Liver (tissue), 9 donors: ENCODE results near the gene PRDM1. TPM values are rescaled to one million over a fixed set of nuclear protein-coding genes. Genes with fewer than 3 reads are reported as not detected.

ENCODE experiments used
- DNase-seq: peaks from one replicate; pipeline ENCODE4 v3.0.0-alpha.2; 2017; ENCODE audit warnings: low spot score
- H3K27ac ChIP-seq, 2 donors: one replicate each; pipeline ENCODE4 v1.7.0; 2013; ENCODE audit warnings: inconsistent platforms in 2 of 2, low read length in 2 of 2, control low read depth in 1 of 2, low read depth in 1 of 2, mild to moderate bottlenecking in 1 of 2
- H3K27me3 ChIP-seq, 4 donors: one replicate each; pipeline versions ENCODE4 v1.6.1 to v1.7.0; 2013; ENCODE audit warnings: low read length in 3 of 4, inconsistent platforms in 1 of 4, mild to moderate bottlenecking in 1 of 4, moderate library complexity in 1 of 4; ENCODE audit not compliant: control insufficient read depth in 4 of 4, insufficient read depth in 4 of 4
- H3K36me3 ChIP-seq, 4 donors: one replicate each; pipeline versions ENCODE4 v1.6.1 to v1.7.0; 2013; ENCODE audit warnings: low read length in 3 of 4, mild to moderate bottlenecking in 3 of 4, low read depth in 1 of 4, moderate library complexity in 1 of 4; ENCODE audit not compliant: control insufficient read depth in 4 of 4, insufficient read depth in 3 of 4
- H3K4me1 ChIP-seq, 4 donors: one replicate each; pipeline versions ENCODE4 v1.6.1 to v1.7.0; 2013; ENCODE audit warnings: low read length in 3 of 4, mild to moderate bottlenecking in 3 of 4, moderate library complexity in 1 of 4; ENCODE audit not compliant: control insufficient read depth in 4 of 4, insufficient read depth in 4 of 4
- H3K4me3 ChIP-seq, 3 donors: one replicate each; pipeline versions ENCODE4 v1.6.1 to v1.7.0; 2013; ENCODE audit warnings: low read length in 3 of 3, control low read depth in 1 of 3, low read depth in 1 of 3, mild to moderate bottlenecking in 1 of 3
- H3K9ac ChIP-seq, 2 donors: one replicate each; pipeline ENCODE4 v1.7.0; 2013; ENCODE audit warnings: low read length in 2 of 2, mild to moderate bottlenecking in 2 of 2, moderate library complexity in 2 of 2, control low read depth in 1 of 2, low read depth in 1 of 2
- H3K9me3 ChIP-seq, 4 donors: one replicate each; pipeline versions ENCODE4 v1.6.1 to v1.7.0; 2013; ENCODE audit warnings: low read length in 3 of 4; ENCODE audit not compliant: control insufficient read depth in 4 of 4
- EGR1 ChIP-seq, 2 donors: IDR thresholded peaks; 2 replicates each; pipeline ENCODE4 v1.6.1; 2016 to 2018; ENCODE audit warnings: antibody characterized with exemption in 2 of 2, low read depth in 2 of 2
- FOXA1 ChIP-seq: IDR thresholded peaks from 2 replicates; pipeline ENCODE4 v1.6.1; 2016; ENCODE audit warnings: antibody characterized with exemption
- FOXA2 ChIP-seq: IDR thresholded peaks from 2 replicates; pipeline ENCODE4 v1.6.1; 2016; ENCODE audit warnings: antibody characterized with exemption
- GABPA ChIP-seq, 2 donors: IDR thresholded peaks in 1 of 2; conservative IDR thresholded peaks in 1 of 2; 2 replicates each; pipeline ENCODE4 v1.6.1; 2016; ENCODE audit warnings: antibody characterized with exemption in 2 of 2, mild to moderate bottlenecking in 1 of 2, moderate library complexity in 1 of 2
- HNF4A ChIP-seq, 2 donors: conservative IDR thresholded peaks; 2 replicates each; pipeline ENCODE4 v1.6.1; 2016; ENCODE audit warnings: antibody characterized with exemption in 2 of 2, mild to moderate bottlenecking in 2 of 2
- HNF4G ChIP-seq: IDR thresholded peaks from 2 replicates; pipeline ENCODE4 v1.6.1; 2016; ENCODE audit warnings: antibody characterized with exemption
- NR2F2 ChIP-seq: IDR thresholded peaks from 2 replicates; pipeline ENCODE4 v1.6.1; 2016; ENCODE audit warnings: antibody characterized with exemption
- RAD21 ChIP-seq, 2 donors: IDR thresholded peaks; 2 replicates each; pipeline ENCODE4 v1.6.1; 2016; ENCODE audit warnings: antibody characterized with exemption in 2 of 2, mild to moderate bottlenecking in 2 of 2
- RXRA ChIP-seq, 2 donors: IDR thresholded peaks; 2 replicates each; pipeline ENCODE4 v1.6.1; 2017 to 2018; ENCODE audit warnings: antibody characterized with exemption in 2 of 2, mild to moderate bottlenecking in 1 of 2
- WGBS: extraction: QIAGEN DNeasy Blood & Tissue Kit; methylation state at CpG from one replicate; pipeline ENCODE4 v1.1.7; 2013; 5-methylcytosine and 5-hydroxymethylcytosine counted together
- polyA plus RNA-seq, 2 donors: library from polyadenylated mRNA; stranded (reverse) in 1 of 2; unstranded in 1 of 2; fragments of 200-250 nt in 1 of 2; fragments of >200 nt in 1 of 2; fragmentation: Nextera tagmentation in 1 of 2; extraction: Ambion mirVana in 1 of 2; gene quantifications; one replicate each; pipeline versions ENCODE4 v1.2.1 to v1.2.3, GENCODE V29; 2013 to 2015
- total RNA-seq, 2 donors: library from RNA; depleted of rRNA; stranded (reverse); fragments of >200 nt; gene quantifications; one replicate each; pipeline ENCODE4 v1.2.3, GENCODE V29; 2014
- TF ChIP-seq, protein P1 (sequence below): IDR thresholded peaks from 2 replicates; pipeline ENCODE4 v1.6.1; 2016; ENCODE audit warnings: antibody characterized with exemption
- TF ChIP-seq, protein P2 (sequence below): fragments of 150-350 bp; IDR thresholded peaks from 2 replicates; pipeline ENCODE4 v1.5.1; 2017; ENCODE audit warnings: improper control_type of control experiment, low read depth, low read length; ENCODE audit not compliant: missing input control
- TF ChIP-seq, protein P3 (sequence below): IDR thresholded peaks from 2 replicates; pipeline ENCODE4 v1.6.1; 2016; ENCODE audit warnings: antibody characterized with exemption, mild to moderate bottlenecking
- TF ChIP-seq, protein P4 (sequence below): IDR thresholded peaks from 2 replicates; pipeline ENCODE4 v1.6.1; 2016; ENCODE audit warnings: antibody characterized with exemption
- TF ChIP-seq, protein P5 (sequence below): IDR thresholded peaks from 2 replicates; pipeline ENCODE4 v1.6.1; 2016; ENCODE audit warnings: antibody characterized with exemption
- donor health status: healthy.
- donor health status: healthy.
- donor health status: healthy.
- donor health status: healthy.
- donor health status: healthy.

The PRDM1 gene
- total and polyA plus RNA-seq, 4 donors = 0.37 to 2.8 (median 0.65) TPM

DNA sequence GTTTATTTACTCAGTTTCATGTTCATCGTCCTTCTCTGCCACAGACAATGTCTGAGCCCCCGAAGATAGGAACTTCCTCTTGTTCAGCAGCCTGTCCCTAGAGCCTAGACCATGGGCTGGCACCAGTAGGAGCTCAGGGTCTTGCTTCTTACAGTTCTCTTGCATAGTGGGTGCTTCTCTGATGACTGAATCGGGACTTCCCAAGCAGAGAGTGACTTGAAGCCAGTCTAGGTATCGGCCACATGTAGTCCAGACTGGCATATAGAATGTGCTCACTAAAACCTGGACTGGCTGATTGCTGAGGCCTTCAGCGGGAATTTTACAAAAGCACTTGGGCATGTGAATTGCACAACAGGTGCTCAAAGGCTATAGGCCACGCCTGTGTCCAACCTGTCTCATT, 52.0 kb downstream of the PRDM1 start:
- TF ChIP-seq HNF4A (conservative IDR thresholded peaks at IDR 0.05) = no peak
- no peak for TF ChIP-seq GABPA (IDR thresholded peaks at IDR 0.05 in 1 of 2, conservative IDR thresholded peaks at IDR 0.05 in 1 of 2)
- TF ChIP-seq FOXA2 = no peak
- TF ChIP-seq RXRA (IDR thresholded peaks at IDR 0.05) = no peak
- TF ChIP-seq, protein P1, sequence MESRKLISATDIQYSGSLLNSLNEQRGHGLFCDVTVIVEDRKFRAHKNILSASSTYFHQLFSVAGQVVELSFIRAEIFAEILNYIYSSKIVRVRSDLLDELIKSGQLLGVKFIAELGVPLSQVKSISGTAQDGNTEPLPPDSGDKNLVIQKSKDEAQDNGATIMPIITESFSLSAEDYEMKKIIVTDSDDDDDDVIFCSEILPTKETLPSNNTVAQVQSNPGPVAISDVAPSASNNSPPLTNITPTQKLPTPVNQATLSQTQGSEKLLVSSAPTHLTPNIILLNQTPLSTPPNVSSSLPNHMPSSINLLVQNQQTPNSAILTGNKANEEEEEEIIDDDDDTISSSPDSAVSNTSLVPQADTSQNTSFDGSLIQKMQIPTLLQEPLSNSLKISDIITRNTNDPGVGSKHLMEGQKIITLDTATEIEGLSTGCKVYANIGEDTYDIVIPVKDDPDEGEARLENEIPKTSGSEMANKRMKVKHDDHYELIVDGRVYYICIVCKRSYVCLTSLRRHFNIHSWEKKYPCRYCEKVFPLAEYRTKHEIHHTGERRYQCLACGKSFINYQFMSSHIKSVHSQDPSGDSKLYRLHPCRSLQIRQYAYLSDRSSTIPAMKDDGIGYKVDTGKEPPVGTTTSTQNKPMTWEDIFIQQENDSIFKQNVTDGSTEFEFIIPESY = no peak
- TF ChIP-seq, protein P2, sequence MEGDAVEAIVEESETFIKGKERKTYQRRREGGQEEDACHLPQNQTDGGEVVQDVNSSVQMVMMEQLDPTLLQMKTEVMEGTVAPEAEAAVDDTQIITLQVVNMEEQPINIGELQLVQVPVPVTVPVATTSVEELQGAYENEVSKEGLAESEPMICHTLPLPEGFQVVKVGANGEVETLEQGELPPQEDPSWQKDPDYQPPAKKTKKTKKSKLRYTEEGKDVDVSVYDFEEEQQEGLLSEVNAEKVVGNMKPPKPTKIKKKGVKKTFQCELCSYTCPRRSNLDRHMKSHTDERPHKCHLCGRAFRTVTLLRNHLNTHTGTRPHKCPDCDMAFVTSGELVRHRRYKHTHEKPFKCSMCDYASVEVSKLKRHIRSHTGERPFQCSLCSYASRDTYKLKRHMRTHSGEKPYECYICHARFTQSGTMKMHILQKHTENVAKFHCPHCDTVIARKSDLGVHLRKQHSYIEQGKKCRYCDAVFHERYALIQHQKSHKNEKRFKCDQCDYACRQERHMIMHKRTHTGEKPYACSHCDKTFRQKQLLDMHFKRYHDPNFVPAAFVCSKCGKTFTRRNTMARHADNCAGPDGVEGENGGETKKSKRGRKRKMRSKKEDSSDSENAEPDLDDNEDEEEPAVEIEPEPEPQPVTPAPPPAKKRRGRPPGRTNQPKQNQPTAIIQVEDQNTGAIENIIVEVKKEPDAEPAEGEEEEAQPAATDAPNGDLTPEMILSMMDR = no peak
- TF ChIP-seq HNF4G = no peak
- TF ChIP-seq, protein P3, sequence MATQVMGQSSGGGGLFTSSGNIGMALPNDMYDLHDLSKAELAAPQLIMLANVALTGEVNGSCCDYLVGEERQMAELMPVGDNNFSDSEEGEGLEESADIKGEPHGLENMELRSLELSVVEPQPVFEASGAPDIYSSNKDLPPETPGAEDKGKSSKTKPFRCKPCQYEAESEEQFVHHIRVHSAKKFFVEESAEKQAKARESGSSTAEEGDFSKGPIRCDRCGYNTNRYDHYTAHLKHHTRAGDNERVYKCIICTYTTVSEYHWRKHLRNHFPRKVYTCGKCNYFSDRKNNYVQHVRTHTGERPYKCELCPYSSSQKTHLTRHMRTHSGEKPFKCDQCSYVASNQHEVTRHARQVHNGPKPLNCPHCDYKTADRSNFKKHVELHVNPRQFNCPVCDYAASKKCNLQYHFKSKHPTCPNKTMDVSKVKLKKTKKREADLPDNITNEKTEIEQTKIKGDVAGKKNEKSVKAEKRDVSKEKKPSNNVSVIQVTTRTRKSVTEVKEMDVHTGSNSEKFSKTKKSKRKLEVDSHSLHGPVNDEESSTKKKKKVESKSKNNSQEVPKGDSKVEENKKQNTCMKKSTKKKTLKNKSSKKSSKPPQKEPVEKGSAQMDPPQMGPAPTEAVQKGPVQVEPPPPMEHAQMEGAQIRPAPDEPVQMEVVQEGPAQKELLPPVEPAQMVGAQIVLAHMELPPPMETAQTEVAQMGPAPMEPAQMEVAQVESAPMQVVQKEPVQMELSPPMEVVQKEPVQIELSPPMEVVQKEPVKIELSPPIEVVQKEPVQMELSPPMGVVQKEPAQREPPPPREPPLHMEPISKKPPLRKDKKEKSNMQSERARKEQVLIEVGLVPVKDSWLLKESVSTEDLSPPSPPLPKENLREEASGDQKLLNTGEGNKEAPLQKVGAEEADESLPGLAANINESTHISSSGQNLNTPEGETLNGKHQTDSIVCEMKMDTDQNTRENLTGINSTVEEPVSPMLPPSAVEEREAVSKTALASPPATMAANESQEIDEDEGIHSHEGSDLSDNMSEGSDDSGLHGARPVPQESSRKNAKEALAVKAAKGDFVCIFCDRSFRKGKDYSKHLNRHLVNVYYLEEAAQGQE = no peak
- TF ChIP-seq NR2F2 = no peak
- TF ChIP-seq, protein P4, sequence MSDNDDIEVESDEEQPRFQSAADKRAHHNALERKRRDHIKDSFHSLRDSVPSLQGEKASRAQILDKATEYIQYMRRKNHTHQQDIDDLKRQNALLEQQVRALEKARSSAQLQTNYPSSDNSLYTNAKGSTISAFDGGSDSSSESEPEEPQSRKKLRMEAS = no peak
- TF ChIP-seq, protein P5, sequence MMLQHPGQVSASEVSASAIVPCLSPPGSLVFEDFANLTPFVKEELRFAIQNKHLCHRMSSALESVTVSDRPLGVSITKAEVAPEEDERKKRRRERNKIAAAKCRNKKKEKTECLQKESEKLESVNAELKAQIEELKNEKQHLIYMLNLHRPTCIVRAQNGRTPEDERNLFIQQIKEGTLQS = no peak
- TF ChIP-seq RAD21 (IDR thresholded peaks at IDR 0.05) = no peak
- TF ChIP-seq FOXA1 = no peak
- TF ChIP-seq EGR1 (IDR thresholded peaks at IDR 0.05; ENCODE audit: low read depth in 2 of 2) = no peak
- no peak overlapping the region for H3K27ac ChIP-seq
- no peak overlapping the region for H3K9ac ChIP-seq
- no peak overlapping the region for H3K4me3 ChIP-seq
- no peaks in the 10 kb centered on the region for H3K36me3 ChIP-seq
- H3K27me3 ChIP-seq = peaks cover 0 to 3% (median 0%) of the 10 kb centered on the region in 4 donors
- no peak for DNase-seq
- 78% methylated on average over 6 of the region's 6 CpGs for WGBS
- H3K4me1 ChIP-seq = no peaks in the 10 kb centered on the region
- no peaks in the 10 kb centered on the region for H3K9me3 ChIP-seq
